ENCODE results near the gene TM9SF3. TPM values are rescaled to one million over a fixed set of nuclear protein-coding genes. Genes with fewer than 3 reads are reported as not detected.

Gene TM9SF3
- total RNA-seq, 4 donors from 2014 or later, result 77.0 to 129 (median 94.4) TPM

- no peak for TF ChIP-seq CTCF (IDR thresholded peaks at IDR 0.05; ENCODE audit: low read depth)
Observed at GRCh38 chr10:96496281-96496925, 90.4 kb downstream of the TM9SF3 start.

- no peak for TF ChIP-seq CTCF (IDR thresholded peaks at IDR 0.05; ENCODE audit: low read depth)
Observed at GRCh38 chr10:96495544-96495943, 91.3 kb downstream of the TM9SF3 start.

GRCh38 chr10:96494694-96495093 is 92.1 kb downstream of the TM9SF3 start:
- TF ChIP-seq CTCF (IDR thresholded peaks at IDR 0.05; ENCODE audit: low read depth), result no peak

GRCh38 chr10:96493871-96494525 is 92.8 kb downstream of the TM9SF3 start:
- TF ChIP-seq CTCF (IDR thresholded peaks at IDR 0.05; ENCODE audit: low read depth), result no peak

- TF ChIP-seq CTCF (IDR thresholded peaks at IDR 0.05; ENCODE audit: low read depth), result no peak
Observed at GRCh38 chr10:96493254-96493653, 93.6 kb downstream of the TM9SF3 start.

DNA sequence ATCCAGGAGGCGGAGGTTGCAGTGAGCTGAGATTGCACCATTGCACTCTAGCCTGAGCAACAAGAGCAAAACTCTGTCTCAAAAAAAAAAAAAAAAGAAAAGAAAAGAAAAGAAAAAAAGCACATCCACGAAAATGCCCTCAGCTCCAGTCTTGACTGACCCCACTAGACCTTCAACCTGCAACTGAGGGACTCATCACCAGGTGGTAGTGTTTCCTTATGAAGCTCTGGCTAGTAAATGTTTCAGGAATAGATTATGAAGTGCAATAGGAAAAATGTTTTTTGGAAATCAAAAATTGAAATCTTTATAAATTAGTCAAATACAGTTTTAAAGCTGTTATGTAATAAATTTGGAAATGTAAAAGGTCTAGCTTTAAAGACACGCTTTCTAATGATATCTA is 95.5 kb downstream of the TM9SF3 start:
- TF ChIP-seq CTCF (IDR thresholded peaks at IDR 0.05; ENCODE audit: low read depth), result no peak

- TF ChIP-seq CTCF (IDR thresholded peaks at IDR 0.05; ENCODE audit: low read depth), result no peak
Observed at GRCh38 chr10:96488161-96488935, 98.5 kb downstream of the TM9SF3 start.

Measured in subcutaneous adipose tissue (tissue), 4 donors.